Hepatocyte (in vitro differentiated cells): Measurements from ENCODE around the gene PADI2. TPM values are rescaled to one million over a fixed set of nuclear protein-coding genes. Genes with fewer than 3 reads are reported as not detected.

ENCODE experiments used
- DNase-seq: peaks from one replicate; pipeline ENCODE4 v3.0.0-alpha.2; 2016; ENCODE audit warnings: low spot score
- H2AFZ ChIP-seq: fragments of 200-600 bp; sonication (generic); 2 replicates; pipeline ENCODE4 v1.6.0; 2016; ENCODE audit warnings: antibody characterized with exemption, mild to moderate bottlenecking
- H3K27ac ChIP-seq: fragments of 200-600 bp; sonication (generic); 2 replicates; pipeline ENCODE4 v1.5.1; 2016; ENCODE audit warnings: mild to moderate bottlenecking
- H3K27me3 ChIP-seq: fragments of 200-600 bp; sonication (generic); 2 replicates; pipeline ENCODE4 v1.6.1; 2016
- H3K36me3 ChIP-seq: fragments of 200-600 bp; sonication (generic); replicated peaks from 2 replicates; pipeline ENCODE4 v1.5.1; 2016; ENCODE audit warnings: low read depth; ENCODE audit not compliant: insufficient read depth
- H3K4me1 ChIP-seq: fragments of 200-600 bp; sonication (generic); 2 replicates; pipeline ENCODE4 v1.5.1; 2016; ENCODE audit warnings: mild to moderate bottlenecking, moderate library complexity; ENCODE audit not compliant: insufficient read depth
- H3K4me2 ChIP-seq: fragments of 200-600 bp; sonication (generic); 2 replicates; pipeline ENCODE4 v1.6.0; 2016
- H3K4me3 ChIP-seq: fragments of 200-600 bp; sonication (generic); 2 replicates; pipeline ENCODE4 v1.5.1; 2016; ENCODE audit warnings: mild to moderate bottlenecking
- H3K79me2 ChIP-seq: fragments of 200-600 bp; sonication (generic); 2 replicates; pipeline ENCODE4 v1.6.0; 2017; ENCODE audit warnings: mild to moderate bottlenecking
- H3K9me2 ChIP-seq: fragments of 200-600 bp; sonication (generic); replicated peaks from 2 replicates; pipeline ENCODE4 v1.6.0; 2017; ENCODE audit warnings: mild to moderate bottlenecking; ENCODE audit not compliant: insufficient read depth
- H3K9me3 ChIP-seq: fragments of 200-600 bp; sonication (generic); 2 replicates; pipeline ENCODE4 v1.5.1; 2016; ENCODE audit warnings: low read depth, mild to moderate bottlenecking
- H4K20me1 ChIP-seq: fragments of 200-600 bp; sonication (generic); 2 replicates; pipeline ENCODE4 v1.6.0; 2016; ENCODE audit warnings: mild to moderate bottlenecking; ENCODE audit not compliant: insufficient read depth, poor library complexity, severe bottlenecking
- EZH2 ChIP-seq: fragments of 200-600 bp; sonication (generic); IDR thresholded peaks from 2 replicates; pipeline ENCODE4 v1.6.1; 2016; ENCODE audit warnings: antibody characterized with exemption, mild to moderate bottlenecking, borderline replicate concordance
- EZH2phosphoT487 ChIP-seq: fragments of 200-600 bp; sonication (generic); IDR thresholded peaks from one replicate; pipeline ENCODE4 v1.6.1; 2018; ENCODE audit warnings: antibody characterized with exemption, mild to moderate bottlenecking, low read depth, moderate library complexity; ENCODE audit not compliant: unreplicated experiment, severe bottlenecking
- WGBS: methylation state at CpG from one replicate; pipeline ENCODE4 v1.1.6; 2016; ENCODE audit warnings: low lambda C conversion rate; ENCODE audit errors: missing lambda C conversion rate; 5-methylcytosine and 5-hydroxymethylcytosine counted together
- polyA plus RNA-seq: library from polyadenylated mRNA; unstranded; fragments of >200 nt; fragmentation: Nextera tagmentation; extraction: Ambion mirVana; gene quantifications from 2 replicates; pipeline ENCODE4 v1.2.1, GENCODE V29; 2016
- total RNA-seq: library from RNA; depleted of rRNA; stranded (reverse); fragments of >200 nt; gene quantifications from 2 replicates; pipeline ENCODE4 v1.2.3, GENCODE V29; 2014
- TF ChIP-seq, protein P1 (sequence below): fragments of 200-600 bp; sonication (generic); IDR thresholded peaks from 2 replicates; pipeline ENCODE4 v1.5.1; 2016; ENCODE audit warnings: antibody characterized with exemption, mild to moderate bottlenecking; ENCODE audit not compliant: poor library complexity

The PADI2 gene
- total and polyA plus RNA-seq, 2 experiments from 2014 or later: 10.6 to 11.3 TPM

DNA sequence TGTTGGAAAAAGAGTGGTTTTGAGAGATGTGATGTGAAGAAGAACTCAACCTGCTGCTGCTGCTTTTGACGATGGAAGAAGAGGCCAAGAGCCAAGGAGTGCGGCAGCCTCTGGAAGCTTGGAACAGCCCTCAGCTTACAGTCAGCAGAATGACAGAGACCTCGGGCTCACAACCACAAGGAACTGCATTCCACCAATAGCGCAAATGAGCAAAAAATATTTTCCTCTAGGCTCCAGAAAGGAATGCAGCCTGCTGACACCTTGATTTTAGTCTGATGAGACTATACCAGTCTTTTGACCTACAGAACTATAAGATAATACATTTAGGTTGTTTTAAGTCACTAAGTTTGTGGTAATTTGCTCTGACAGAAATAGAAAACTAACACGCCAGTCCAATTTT is 75.6 kb downstream of the PADI2 start:
- 88% methylated on average over 5 of the region's 5 CpGs for WGBS

DNA sequence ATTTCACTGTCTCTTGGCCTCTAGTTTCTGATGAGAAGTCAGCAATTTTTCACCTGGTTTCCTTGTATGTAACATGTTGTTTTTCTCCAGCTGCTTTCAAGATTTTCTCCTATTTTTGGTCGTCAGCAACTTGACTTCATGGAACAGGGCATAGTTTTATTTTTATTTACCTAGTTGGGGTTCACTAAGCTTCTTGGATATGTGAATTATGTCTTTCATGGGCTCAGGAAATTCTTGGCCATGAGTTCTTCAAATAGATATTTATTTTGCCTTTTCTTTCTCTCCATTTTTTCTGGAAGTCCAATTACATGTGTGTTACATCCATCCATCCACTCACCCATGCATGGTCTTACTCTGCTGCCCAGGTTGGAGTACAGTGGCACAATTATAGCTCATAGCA is 79.1 kb downstream of the PADI2 start:
- H3K4me1 ChIP-seq: no peaks in the 10 kb centered on the region
- no peak overlapping the region for H2AFZ ChIP-seq
- H4K20me1 ChIP-seq: no peaks in the 10 kb centered on the region
- H3K4me3 ChIP-seq: no peak overlapping the region
- H3K27me3 ChIP-seq: no peaks in the 10 kb centered on the region
- 86% methylated on average over 1 of the region's 1 CpG for WGBS
- H3K9me2 ChIP-seq: no peaks in the 10 kb centered on the region
- no peak overlapping the region for H3K4me2 ChIP-seq
- peaks cover 33% of the 10 kb centered on the region for H3K79me2 ChIP-seq
- peaks cover 4% of the 10 kb centered on the region for H3K36me3 ChIP-seq
- H3K27ac ChIP-seq: no peak overlapping the region
- DNase-seq: no peak
- no peaks in the 10 kb centered on the region for H3K9me3 ChIP-seq
- TF ChIP-seq EZH2phosphoT487 (no peak), EZH2 (no peak)
- TF ChIP-seq, protein P1, sequence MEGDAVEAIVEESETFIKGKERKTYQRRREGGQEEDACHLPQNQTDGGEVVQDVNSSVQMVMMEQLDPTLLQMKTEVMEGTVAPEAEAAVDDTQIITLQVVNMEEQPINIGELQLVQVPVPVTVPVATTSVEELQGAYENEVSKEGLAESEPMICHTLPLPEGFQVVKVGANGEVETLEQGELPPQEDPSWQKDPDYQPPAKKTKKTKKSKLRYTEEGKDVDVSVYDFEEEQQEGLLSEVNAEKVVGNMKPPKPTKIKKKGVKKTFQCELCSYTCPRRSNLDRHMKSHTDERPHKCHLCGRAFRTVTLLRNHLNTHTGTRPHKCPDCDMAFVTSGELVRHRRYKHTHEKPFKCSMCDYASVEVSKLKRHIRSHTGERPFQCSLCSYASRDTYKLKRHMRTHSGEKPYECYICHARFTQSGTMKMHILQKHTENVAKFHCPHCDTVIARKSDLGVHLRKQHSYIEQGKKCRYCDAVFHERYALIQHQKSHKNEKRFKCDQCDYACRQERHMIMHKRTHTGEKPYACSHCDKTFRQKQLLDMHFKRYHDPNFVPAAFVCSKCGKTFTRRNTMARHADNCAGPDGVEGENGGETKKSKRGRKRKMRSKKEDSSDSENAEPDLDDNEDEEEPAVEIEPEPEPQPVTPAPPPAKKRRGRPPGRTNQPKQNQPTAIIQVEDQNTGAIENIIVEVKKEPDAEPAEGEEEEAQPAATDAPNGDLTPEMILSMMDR: no peak

More for the DNA sequence above, 75.6 kb downstream of the PADI2 start:
- Histone ChIP-seq H3K4me1 (no peaks in the 10 kb centered on the region), H3K4me3 (no peak overlapping the region), H2AFZ (no peak overlapping the region), H3K79me2 (peaks cover 46% of the 10 kb centered on the region), H3K36me3 (peaks cover 4% of the 10 kb centered on the region), H4K20me1 (peaks cover 4% of the 10 kb centered on the region), H3K9me2 (no peaks in the 10 kb centered on the region), H3K27me3 (no peaks in the 10 kb centered on the region), H3K27ac (no peak overlapping the region), H3K4me2 (no peak overlapping the region), H3K9me3 (no peaks in the 10 kb centered on the region)
- TF ChIP-seq EZH2 (no peak), EZH2phosphoT487 (no peak)
- TF ChIP-seq, protein P1: no peak
- DNase-seq: no peak

DNA sequence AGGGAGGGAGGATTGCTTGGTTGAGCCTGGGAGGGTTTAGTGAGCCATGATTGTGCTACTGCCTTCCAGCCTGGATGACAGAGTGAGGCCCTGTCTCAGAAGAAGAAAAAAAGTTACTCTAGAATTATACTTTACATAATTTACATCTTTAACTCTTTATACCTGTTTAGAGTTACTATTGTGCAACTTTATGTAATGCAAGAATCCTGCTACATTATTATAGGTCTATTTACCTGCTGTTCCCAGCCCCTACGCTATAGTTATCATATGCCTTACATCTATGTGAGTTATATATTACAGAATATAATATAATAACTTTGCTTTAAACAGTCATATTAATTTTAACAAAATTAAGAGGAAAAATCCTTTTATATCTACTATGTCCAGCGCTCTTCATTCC is 79.7 kb downstream of the PADI2 start:
- H3K36me3 ChIP-seq: peaks cover 4% of the 10 kb centered on the region
- no peak overlapping the region for H3K27ac ChIP-seq
- H3K4me3 ChIP-seq: no peak overlapping the region
- no peak for DNase-seq
- H3K4me1 ChIP-seq: no peaks in the 10 kb centered on the region
- WGBS: 99% methylated on average over 2 of the region's 2 CpGs
- H3K79me2 ChIP-seq: peaks cover 31% of the 10 kb centered on the region
- H3K9me3 ChIP-seq: no peaks in the 10 kb centered on the region
- no peak overlapping the region for H3K4me2 ChIP-seq
- peaks cover 5% of the 10 kb centered on the region for H4K20me1 ChIP-seq
- no peak overlapping the region for H2AFZ ChIP-seq
- no peaks in the 10 kb centered on the region for H3K27me3 ChIP-seq
- TF ChIP-seq EZH2: no peak
- TF ChIP-seq, protein P1: no peak
- TF ChIP-seq EZH2phosphoT487: no peak
- H3K9me2 ChIP-seq: no peaks in the 10 kb centered on the region

DNA sequence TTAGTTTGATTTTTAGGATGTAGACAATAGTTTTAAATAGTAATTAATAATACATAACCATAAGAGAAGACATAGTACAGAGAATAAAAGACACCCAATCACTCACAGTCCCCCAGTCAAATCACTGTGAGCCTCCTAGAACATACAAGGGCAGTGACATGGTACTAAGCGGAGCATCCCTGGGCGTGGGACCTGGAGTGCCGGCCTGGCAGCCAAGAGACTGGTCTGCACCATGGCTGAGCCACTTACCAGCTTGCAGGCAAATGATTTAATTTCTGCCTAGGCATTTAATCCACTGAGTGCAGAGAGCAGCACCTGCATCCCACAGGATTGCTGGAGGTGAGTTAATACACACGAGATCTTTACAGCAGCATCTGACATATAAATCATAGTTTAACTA is 85.8 kb downstream of the PADI2 start:
- peaks cover 7% of the 10 kb centered on the region for H4K20me1 ChIP-seq
- no peaks in the 10 kb centered on the region for H3K27me3 ChIP-seq
- 97% methylated on average over 4 of the region's 4 CpGs for WGBS
- H3K4me3 ChIP-seq: no peak overlapping the region
- H3K36me3 ChIP-seq: no peaks in the 10 kb centered on the region
- no peak overlapping the region for H3K27ac ChIP-seq
- no peak overlapping the region for H3K4me2 ChIP-seq
- H3K4me1 ChIP-seq: no peaks in the 10 kb centered on the region
- peaks cover 18% of the 10 kb centered on the region for H3K79me2 ChIP-seq
- H3K9me2 ChIP-seq: no peaks in the 10 kb centered on the region
- H2AFZ ChIP-seq: no peak overlapping the region
- H3K9me3 ChIP-seq: no peaks in the 10 kb centered on the region
- TF ChIP-seq, protein P1: no peak
- TF ChIP-seq EZH2: no peak
- no peak for TF ChIP-seq EZH2phosphoT487
- DNase-seq: no peak
